Endothelial cell of umbilical vein (primary cell): ENCODE measurements around the gene PLEKHH1.

ENCODE experiments used
- CTCF ChIP-seq, 2 donors: IDR thresholded peaks; 1 replicate in 1 of 2; 2 replicates in 1 of 2; pipeline ENCODE4 v1.5.1; 2011; ENCODE audit warnings: low read length in 2 of 2, mild to moderate bottlenecking in 2 of 2, moderate library complexity in 2 of 2, control low read depth in 1 of 2, inconsistent platforms in 1 of 2, low read depth in 1 of 2; ENCODE audit not compliant: insufficient read depth in 1 of 2; ENCODE audit errors: extremely low read depth in 1 of 2
- EZH2 ChIP-seq: IDR thresholded peaks from 2 replicates; pipeline ENCODE4 v1.6.1; 2012; ENCODE audit warnings: borderline replicate concordance, low read depth, mild to moderate bottlenecking, moderate library complexity, low read length, inconsistent platforms; ENCODE audit not compliant: severe bottlenecking
- GATA2 ChIP-seq: IDR thresholded peaks from 2 replicates; pipeline ENCODE4 v1.7.0; 2011; ENCODE audit warnings: low read depth, mild to moderate bottlenecking, moderate library complexity, mixed read lengths, low read length; ENCODE audit not compliant: insufficient read length, insufficient read depth
- JUN ChIP-seq: IDR thresholded peaks from 2 replicates; pipeline ENCODE4 v1.6.1; 2011; ENCODE audit warnings: borderline replicate concordance, low read depth; ENCODE audit not compliant: insufficient read length, insufficient read depth
- MAX ChIP-seq: IDR thresholded peaks from 2 replicates; pipeline ENCODE4 v1.6.1; 2011; ENCODE audit not compliant: insufficient read depth, insufficient read length
- MYC ChIP-seq: IDR thresholded peaks from one replicate; pipeline ENCODE4 v1.6.1; 2011; ENCODE audit warnings: mild to moderate bottlenecking, low read depth, low read length
- POLR2A ChIP-seq: IDR thresholded peaks from 2 replicates; pipeline ENCODE4 v1.6.1; 2012; ENCODE audit warnings: low read depth, mild to moderate bottlenecking, control low read depth, low read length
- POLR2AphosphoS5 ChIP-seq: IDR thresholded peaks from 2 replicates; pipeline ENCODE4 v1.6.1; 2012; ENCODE audit warnings: low read depth, mild to moderate bottlenecking, control low read depth, low read length, moderate library complexity; ENCODE audit not compliant: insufficient read depth

- TF ChIP-seq CTCF (IDR thresholded peaks at IDR 0.05; ENCODE audit: extremely low read depth in 1 of 2, insufficient read depth in 1 of 2, low read depth in 1 of 2, low read length in 2 of 2): no peak
- TF ChIP-seq POLR2A: no peak
- no peak for TF ChIP-seq JUN
- TF ChIP-seq MAX: no peak
- no peak for TF ChIP-seq EZH2
- TF ChIP-seq MYC: no peak
- no peak for TF ChIP-seq POLR2AphosphoS5
- TF ChIP-seq GATA2: no peak
Measured at GRCh38 chr14:67525389-67525788, 7.7 kb upstream of the PLEKHH1 start.
